Endothelial cell of umbilical vein (primary cell): ENCODE results near the gene BTK.

ENCODE experiments used
- CTCF ChIP-seq, 2 donors: IDR thresholded peaks; 1 replicate in 1 of 2; 2 replicates in 1 of 2; pipeline ENCODE4 v1.5.1; 2011; ENCODE audit warnings: low read length in 2 of 2, mild to moderate bottlenecking in 2 of 2, moderate library complexity in 2 of 2, control low read depth in 1 of 2, inconsistent platforms in 1 of 2, low read depth in 1 of 2; ENCODE audit not compliant: insufficient read depth in 1 of 2; ENCODE audit errors: extremely low read depth in 1 of 2
- EZH2 ChIP-seq: IDR thresholded peaks from 2 replicates; pipeline ENCODE4 v1.6.1; 2012; ENCODE audit warnings: borderline replicate concordance, low read depth, mild to moderate bottlenecking, moderate library complexity, low read length, inconsistent platforms; ENCODE audit not compliant: severe bottlenecking
- JUN ChIP-seq: IDR thresholded peaks from 2 replicates; pipeline ENCODE4 v1.6.1; 2011; ENCODE audit warnings: borderline replicate concordance, low read depth; ENCODE audit not compliant: insufficient read length, insufficient read depth
- POLR2A ChIP-seq: IDR thresholded peaks from 2 replicates; pipeline ENCODE4 v1.6.1; 2012; ENCODE audit warnings: low read depth, mild to moderate bottlenecking, control low read depth, low read length
- POLR2AphosphoS5 ChIP-seq: IDR thresholded peaks from 2 replicates; pipeline ENCODE4 v1.6.1; 2012; ENCODE audit warnings: low read depth, mild to moderate bottlenecking, control low read depth, low read length, moderate library complexity; ENCODE audit not compliant: insufficient read depth

GRCh38 chrX:101397779-101398178, 11.8 kb upstream of the BTK start:
- TF ChIP-seq CTCF (IDR thresholded peaks at IDR 0.05; ENCODE audit: extremely low read depth in 1 of 2, insufficient read depth in 1 of 2, low read depth in 1 of 2, low read length in 2 of 2) (no peak), POLR2A (no peak), POLR2AphosphoS5 (no peak), EZH2 (no peak), JUN (no peak)
